HepG2 (cell line): ENCODE data around the gene PKD1L1. TPM values are rescaled to one million over a fixed set of nuclear protein-coding genes. Genes with fewer than 3 reads are reported as not detected.

Experiments
- ARHGAP35 ChIP-seq: sonication (generic); formaldehyde crosslinking; IDR thresholded peaks from 2 replicates; pipeline ENCODE4 v1.9.0; 2022; ENCODE audit warnings: mild to moderate bottlenecking, inconsistent platforms, moderate library complexity, missing genetic modification reagents, borderline replicate concordance
- HNRNPH1 ChIP-seq: fragments of 200-400 bp; formaldehyde crosslinking; optimal IDR thresholded peaks from 2 replicates; pipeline ENCODE3; 2017; ENCODE audit warnings: mild to moderate bottlenecking, low read depth, low read length
- JUNB ChIP-seq: sonication (generic); formaldehyde crosslinking; IDR thresholded peaks from 2 replicates; pipeline ENCODE4 v1.8.0; 2022; ENCODE audit warnings: missing genetic modification reagents, mild to moderate bottlenecking, borderline replicate concordance
- KAT8 ChIP-seq: IDR thresholded peaks from 2 replicates; pipeline ENCODE4 v1.6.1; 2016; ENCODE audit warnings: missing genetic modification reagents, missing compliant biosample characterization
- MED1 ChIP-seq: sonication (generic); formaldehyde crosslinking; IDR thresholded peaks from 2 replicates; pipeline ENCODE4 v1.4.0; 2020; ENCODE audit warnings: missing genetic modification reagents
- MZF1 ChIP-seq: sonication (generic); formaldehyde crosslinking; IDR thresholded peaks from 2 replicates; pipeline ENCODE4 v1.8.1; 2023; ENCODE audit warnings: mild to moderate bottlenecking, missing genetic modification reagents, borderline replicate concordance
- PHF8 ChIP-seq: sonication (generic); formaldehyde crosslinking; IDR thresholded peaks from 2 replicates; pipeline ENCODE4 v1.5.0; 2020; ENCODE audit warnings: missing genetic modification reagents
- SUZ12 ChIP-seq: fragments of 150-350 bp; IDR thresholded peaks from 2 replicates; pipeline ENCODE4 v1.6.1; 2014; ENCODE audit warnings: low read depth, low read length
- TBX3 ChIP-seq: fragments of 450-650 bp; IDR thresholded peaks from 2 replicates; pipeline ENCODE4 v1.6.1; 2017; ENCODE audit warnings: antibody characterized with exemption, mild to moderate bottlenecking, inconsistent platforms, borderline replicate concordance
- ZNF18 ChIP-seq: sonication (generic); formaldehyde crosslinking; IDR thresholded peaks from 2 replicates; pipeline ENCODE4 v1.8.0; 2022; ENCODE audit warnings: mild to moderate bottlenecking, missing genetic modification reagents; ENCODE audit not compliant: insufficient replicate concordance
- ZNF263 ChIP-seq: sonication (generic); formaldehyde crosslinking; IDR thresholded peaks from 2 replicates; pipeline ENCODE4 v1.4.0; 2020; ENCODE audit warnings: missing genetic modification reagents
- ZNF280B ChIP-seq: sonication (generic); formaldehyde crosslinking; IDR thresholded peaks from 2 replicates; pipeline ENCODE4 v1.5.0; 2020; ENCODE audit warnings: missing genetic modification reagents, mild to moderate bottlenecking, borderline replicate concordance
- ZNF512 ChIP-seq: sonication (generic); formaldehyde crosslinking; IDR thresholded peaks from 2 replicates; pipeline ENCODE4 v1.4.0; 2020; ENCODE audit warnings: mild to moderate bottlenecking, missing genetic modification reagents
- ZNF644 ChIP-seq: IDR thresholded peaks from 2 replicates; pipeline ENCODE4 v1.6.1; 2016; ENCODE audit warnings: low read depth
- ZNF772 ChIP-seq: sonication (generic); formaldehyde crosslinking; IDR thresholded peaks from 2 replicates; pipeline ENCODE4 v1.5.0; 2020; ENCODE audit warnings: mild to moderate bottlenecking, missing genetic modification reagents
- ZNF790 ChIP-seq: sonication (generic); formaldehyde crosslinking; IDR thresholded peaks from 2 replicates; pipeline ENCODE4 v1.8.0; 2022; ENCODE audit warnings: missing genetic modification reagents, mild to moderate bottlenecking, borderline replicate concordance
- polyA plus RNA-seq, 8 experiments: library from polyadenylated mRNA; depleted of rRNA in 3 of 8; stranded (reverse) in 7 of 8; unstranded in 1 of 8; fragments of >200 nt; fragmentation: Illumina TruSeq in 4 of 8; extraction: Trizol in 4 of 8; gene quantifications; 2 replicates each; pipeline versions ENCODE4 v1.2.1 to v1.2.3, GENCODE V29; 2011 to 2016; ENCODE audit warnings: low read depth in 4 of 8, missing spikeins in 1 of 8, mixed read lengths in 1 of 8; ENCODE audit not compliant: insufficient read depth in 1 of 8
- total RNA-seq, 5 experiments: library from RNA; depleted of rRNA; stranded (reverse); fragments of >200 nt; fragmentation: Illumina TruSeq; extraction: Trizol; gene quantifications; 2 replicates each; pipeline ENCODE4 v1.2.3, GENCODE V29; 2016; ENCODE audit warnings: low read depth in 1 of 5
- TF ChIP-seq, protein P1 (sequence below): sonication (generic); formaldehyde crosslinking; IDR thresholded peaks from 2 replicates; pipeline ENCODE4 v1.4.0; 2020; ENCODE audit warnings: mild to moderate bottlenecking, missing genetic modification reagents, borderline replicate concordance

Gene PKD1L1
- total and polyA plus RNA-seq, 2 of the 13 experiments (the other 11 are each of a cell fraction or from before 2014, with no cell fraction given): 0.01 TPM; not detected in 1

DNA sequence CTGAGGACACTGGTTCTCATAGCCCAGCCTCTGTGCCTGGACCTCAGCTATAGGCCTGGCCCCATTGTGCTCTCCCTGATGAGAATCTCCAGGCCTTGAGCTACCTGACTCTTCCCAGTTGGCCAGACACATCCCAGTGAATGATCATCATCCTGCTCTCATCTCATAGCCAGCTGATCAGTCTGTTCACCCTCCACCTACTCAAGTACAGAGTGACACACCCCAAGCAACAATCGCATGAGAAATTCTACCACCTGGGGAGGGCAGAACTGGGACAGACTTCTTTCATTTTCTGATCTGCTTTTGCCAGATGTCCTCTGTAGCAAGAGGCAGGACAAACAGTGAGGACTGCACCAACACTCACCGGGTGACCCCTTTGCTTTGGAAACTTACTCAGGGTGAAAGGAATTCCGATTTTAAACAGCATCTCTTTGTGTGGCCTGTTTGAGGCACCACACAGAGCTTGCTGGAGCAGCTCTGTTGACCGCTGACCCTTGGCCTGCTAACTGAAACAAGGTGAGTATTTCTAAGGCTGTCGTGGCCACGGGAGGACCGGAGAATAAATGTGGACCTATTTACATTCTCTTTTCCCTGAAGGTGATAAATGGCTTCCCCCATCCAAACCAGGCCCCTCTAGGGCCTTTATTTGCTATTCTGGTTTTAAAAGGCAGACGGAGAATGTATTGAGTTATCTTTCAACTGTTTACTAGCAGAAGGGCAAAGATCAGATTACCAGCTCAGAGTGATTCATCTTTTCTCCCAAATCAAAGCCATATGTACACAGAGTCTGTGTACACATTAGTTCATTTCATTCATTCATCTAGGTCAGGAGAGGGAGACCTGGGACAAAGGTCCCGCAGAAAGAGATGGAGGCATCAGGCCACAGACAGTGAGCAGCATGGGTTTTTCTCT is 184.9 kb downstream of the PKD1L1 start (continued):
- TF ChIP-seq ZNF18 (CRISPR knock-in tag) (no peak), ZNF512 (CRISPR knock-in tag) (peak; percentile 83; the same call in 1 of the 2 replicates), ZNF280B (no peak), ZNF772 (CRISPR knock-in tag) (0 out of 2 replicates have a peak, but pooled peaks have one; percentile 37), SUZ12 (no peak), KAT8 (CRISPR knock-in tag) (peak; percentile 58), ZNF644 (CRISPR knock-in tag) (peak; percentile 26; the same call in 1 of the 2 replicates), ZNF263 (CRISPR knock-in tag) (peak; percentile 51; the same call in 1 of the 2 replicates), ZNF790 (no peak), PHF8 (CRISPR knock-in tag) (0 out of 2 replicates have a peak, but pooled peaks have one; percentile 13), JUNB (peak; percentile 97), ARHGAP35 (CRISPR knock-in tag) (no peak), MZF1 (no peak), MED1 (CRISPR knock-in tag) (peak; percentile 98), TBX3 (peak; percentile 97), HNRNPH1 (no peak)
- TF ChIP-seq, protein P1, sequence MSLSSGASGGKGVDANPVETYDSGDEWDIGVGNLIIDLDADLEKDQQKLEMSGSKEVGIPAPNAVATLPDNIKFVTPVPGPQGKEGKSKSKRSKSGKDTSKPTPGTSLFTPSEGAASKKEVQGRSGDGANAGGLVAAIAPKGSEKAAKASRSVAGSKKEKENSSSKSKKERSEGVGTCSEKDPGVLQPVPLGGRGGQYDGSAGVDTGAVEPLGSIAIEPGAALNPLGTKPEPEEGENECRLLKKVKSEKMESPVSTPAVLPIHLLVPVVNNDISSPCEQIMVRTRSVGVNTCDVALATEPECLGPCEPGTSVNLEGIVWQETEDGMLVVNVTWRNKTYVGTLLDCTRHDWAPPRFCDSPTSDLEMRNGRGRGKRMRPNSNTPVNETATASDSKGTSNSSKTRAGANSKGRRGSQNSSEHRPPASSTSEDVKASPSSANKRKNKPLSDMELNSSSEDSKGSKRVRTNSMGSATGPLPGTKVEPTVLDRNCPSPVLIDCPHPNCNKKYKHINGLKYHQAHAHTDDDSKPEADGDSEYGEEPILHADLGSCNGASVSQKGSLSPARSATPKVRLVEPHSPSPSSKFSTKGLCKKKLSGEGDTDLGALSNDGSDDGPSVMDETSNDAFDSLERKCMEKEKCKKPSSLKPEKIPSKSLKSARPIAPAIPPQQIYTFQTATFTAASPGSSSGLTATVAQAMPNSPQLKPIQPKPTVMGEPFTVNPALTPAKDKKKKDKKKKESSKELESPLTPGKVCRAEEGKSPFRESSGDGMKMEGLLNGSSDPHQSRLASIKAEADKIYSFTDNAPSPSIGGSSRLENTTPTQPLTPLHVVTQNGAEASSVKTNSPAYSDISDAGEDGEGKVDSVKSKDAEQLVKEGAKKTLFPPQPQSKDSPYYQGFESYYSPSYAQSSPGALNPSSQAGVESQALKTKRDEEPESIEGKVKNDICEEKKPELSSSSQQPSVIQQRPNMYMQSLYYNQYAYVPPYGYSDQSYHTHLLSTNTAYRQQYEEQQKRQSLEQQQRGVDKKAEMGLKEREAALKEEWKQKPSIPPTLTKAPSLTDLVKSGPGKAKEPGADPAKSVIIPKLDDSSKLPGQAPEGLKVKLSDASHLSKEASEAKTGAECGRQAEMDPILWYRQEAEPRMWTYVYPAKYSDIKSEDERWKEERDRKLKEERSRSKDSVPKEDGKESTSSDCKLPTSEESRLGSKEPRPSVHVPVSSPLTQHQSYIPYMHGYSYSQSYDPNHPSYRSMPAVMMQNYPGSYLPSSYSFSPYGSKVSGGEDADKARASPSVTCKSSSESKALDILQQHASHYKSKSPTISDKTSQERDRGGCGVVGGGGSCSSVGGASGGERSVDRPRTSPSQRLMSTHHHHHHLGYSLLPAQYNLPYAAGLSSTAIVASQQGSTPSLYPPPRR (CRISPR knock-in tag): peak; percentile 98
